ENCODE results near the gene LPCAT2. TPM values are rescaled to one million over a fixed set of nuclear protein-coding genes. Genes with fewer than 3 reads are reported as not detected.

LPCAT2 gene, protein sequence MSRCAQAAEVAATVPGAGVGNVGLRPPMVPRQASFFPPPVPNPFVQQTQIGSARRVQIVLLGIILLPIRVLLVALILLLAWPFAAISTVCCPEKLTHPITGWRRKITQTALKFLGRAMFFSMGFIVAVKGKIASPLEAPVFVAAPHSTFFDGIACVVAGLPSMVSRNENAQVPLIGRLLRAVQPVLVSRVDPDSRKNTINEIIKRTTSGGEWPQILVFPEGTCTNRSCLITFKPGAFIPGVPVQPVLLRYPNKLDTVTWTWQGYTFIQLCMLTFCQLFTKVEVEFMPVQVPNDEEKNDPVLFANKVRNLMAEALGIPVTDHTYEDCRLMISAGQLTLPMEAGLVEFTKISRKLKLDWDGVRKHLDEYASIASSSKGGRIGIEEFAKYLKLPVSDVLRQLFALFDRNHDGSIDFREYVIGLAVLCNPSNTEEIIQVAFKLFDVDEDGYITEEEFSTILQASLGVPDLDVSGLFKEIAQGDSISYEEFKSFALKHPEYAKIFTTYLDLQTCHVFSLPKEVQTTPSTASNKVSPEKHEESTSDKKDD
- total RNA-seq (10 to 100 TPM in 1 of 10 donors, 1 to 10 TPM in 9; 4.7 to 10.9 (median 7.0) TPM), polyA plus RNA-seq (1 to 10 TPM; 4.0 to 8.1 TPM)
- long read RNA-seq, donor 1, full-length matches to known transcripts, result 9 of 11 reads
- long read RNA-seq, donor 1, partial matches to known transcripts, result 0 of 11 reads
- long read RNA-seq, donor 1, other reads (novel, unspliced or antisense), result 2 of 11 reads
- long read RNA-seq, donor 2, full-length matches to known transcripts, result 4 of 5 reads
- long read RNA-seq, donor 2, partial matches to known transcripts, result 0 of 5 reads
- long read RNA-seq, donor 2, other reads (novel, unspliced or antisense), result 1 of 5 reads
- long read RNA-seq, donor 3, full-length matches to known transcripts, result 2 of 4 reads
- long read RNA-seq, donor 3, partial matches to known transcripts, result 0 of 4 reads
- long read RNA-seq, donor 3, other reads (novel, unspliced or antisense), result 2 of 4 reads

DNA sequence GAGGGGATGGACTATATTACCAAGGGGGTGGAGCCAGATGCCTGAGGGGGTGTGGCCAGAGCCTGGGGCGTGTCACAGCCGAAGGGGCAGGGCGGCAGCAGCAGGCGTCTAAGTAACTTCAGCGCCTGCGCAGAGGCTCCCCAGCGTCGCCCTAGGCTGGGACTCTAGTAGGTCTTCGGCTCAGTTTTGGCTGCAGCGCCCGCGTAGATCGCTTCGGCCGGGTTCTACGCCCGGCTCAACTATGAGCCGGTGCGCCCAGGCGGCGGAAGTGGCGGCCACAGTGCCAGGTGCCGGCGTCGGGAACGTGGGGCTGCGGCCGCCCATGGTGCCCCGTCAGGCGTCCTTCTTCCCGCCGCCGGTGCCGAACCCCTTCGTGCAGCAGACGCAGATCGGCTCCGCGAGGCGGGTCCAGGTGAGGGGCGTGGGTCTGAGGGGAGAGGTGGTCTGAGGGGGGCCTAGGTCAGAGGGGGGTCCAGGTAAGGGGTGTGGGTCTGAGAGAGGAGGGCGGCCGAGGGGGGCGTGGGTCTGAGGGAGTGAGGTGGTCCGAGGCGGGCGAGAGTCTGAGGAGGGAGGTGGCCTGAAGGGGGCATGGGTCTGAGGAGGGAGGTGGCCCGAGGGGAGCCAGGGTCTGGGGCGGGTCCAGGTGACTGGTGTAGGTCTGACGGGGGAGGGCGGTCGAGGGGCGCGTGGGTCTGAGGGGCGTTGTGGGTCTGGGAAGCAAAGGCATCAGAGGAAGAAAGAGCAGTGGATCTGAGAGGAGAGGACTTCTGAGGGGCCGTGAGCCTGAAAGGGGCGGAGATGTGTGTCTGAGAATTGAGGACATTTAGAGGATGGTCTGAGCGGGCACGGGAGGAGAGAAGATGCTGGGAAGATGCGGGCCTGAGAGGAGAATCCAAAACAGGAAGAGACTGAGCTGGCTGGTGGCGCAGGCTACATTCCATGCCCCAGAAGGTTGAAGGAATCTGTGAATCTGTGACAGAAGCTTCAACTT, at the start of gene LPCAT2:
Gene LPCAT2, plus strand, starts transcription at position 132 of the 991 bp plus-strand sequence. Its CDS starts 110 bp downstream, at position 242.
- TF ChIP-seq, protein P1, sequence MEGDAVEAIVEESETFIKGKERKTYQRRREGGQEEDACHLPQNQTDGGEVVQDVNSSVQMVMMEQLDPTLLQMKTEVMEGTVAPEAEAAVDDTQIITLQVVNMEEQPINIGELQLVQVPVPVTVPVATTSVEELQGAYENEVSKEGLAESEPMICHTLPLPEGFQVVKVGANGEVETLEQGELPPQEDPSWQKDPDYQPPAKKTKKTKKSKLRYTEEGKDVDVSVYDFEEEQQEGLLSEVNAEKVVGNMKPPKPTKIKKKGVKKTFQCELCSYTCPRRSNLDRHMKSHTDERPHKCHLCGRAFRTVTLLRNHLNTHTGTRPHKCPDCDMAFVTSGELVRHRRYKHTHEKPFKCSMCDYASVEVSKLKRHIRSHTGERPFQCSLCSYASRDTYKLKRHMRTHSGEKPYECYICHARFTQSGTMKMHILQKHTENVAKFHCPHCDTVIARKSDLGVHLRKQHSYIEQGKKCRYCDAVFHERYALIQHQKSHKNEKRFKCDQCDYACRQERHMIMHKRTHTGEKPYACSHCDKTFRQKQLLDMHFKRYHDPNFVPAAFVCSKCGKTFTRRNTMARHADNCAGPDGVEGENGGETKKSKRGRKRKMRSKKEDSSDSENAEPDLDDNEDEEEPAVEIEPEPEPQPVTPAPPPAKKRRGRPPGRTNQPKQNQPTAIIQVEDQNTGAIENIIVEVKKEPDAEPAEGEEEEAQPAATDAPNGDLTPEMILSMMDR (IDR thresholded peaks at IDR 0.05), result no peak
- H3K27me3 ChIP-seq, result peaks cover 0 to 7% (median 0%) of the 10 kb centered on the region in 7 donors
- peak within 1 kb of the TSS in 9 of 10 donors; percentile 49 to 90 (median 70) for H3K27ac ChIP-seq
- peaks cover 0 to 34% (median 0%) of the 10 kb centered on the region in 9 donors for H3K36me3 ChIP-seq
- peak within 1 kb of the TSS; percentile 30 to 76 (median 67) for H3K4me3 ChIP-seq
- ATAC-seq (peak; percentile 95 to 98 (median 96)), DNase-seq (peak; percentile 85 to 90)
- intact Hi-C loops (cut with DNase I), result no loop called here
- H3K4me1 ChIP-seq, result peaks cover 0 to 32% (median 6%) of the 10 kb centered on the region in 9 donors
- peaks cover 0 to 22% (median 12%) of the 10 kb centered on the region in 11 donors for H3K9me3 ChIP-seq
- WGBS, 2 donors, result 3% methylated on average over 59 to 61 of the region's 61 CpGs

DNA sequence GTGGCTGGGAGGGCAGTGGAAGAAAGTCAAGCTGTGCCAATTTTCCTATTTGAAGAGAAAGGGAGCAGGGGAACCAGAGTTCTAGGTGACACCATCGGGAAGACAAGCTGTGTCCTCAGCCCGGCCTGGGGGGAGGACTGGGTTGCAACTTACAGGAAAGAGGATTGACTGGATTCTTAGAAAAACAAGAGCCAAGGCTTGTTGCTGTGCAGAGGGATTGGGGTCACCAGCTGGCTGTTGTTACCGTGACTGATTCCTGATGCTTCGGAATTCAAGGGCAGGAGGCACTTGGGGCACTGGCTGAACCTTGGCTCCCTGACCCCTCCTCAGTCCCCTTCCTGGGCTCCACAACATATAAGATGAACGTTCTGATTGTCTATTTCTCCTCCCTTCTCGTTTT, 46.6 kb upstream of the LPCAT2 start:
- 59 to 70% methylated on average over 6 of the region's 6 CpGs for WGBS, 2 donors
- H3K36me3 ChIP-seq, result no peaks in the 10 kb centered on the region
- no peak overlapping the region for H3K27ac ChIP-seq
- no peak for DNase-seq
- no peaks in the 10 kb centered on the region for H3K9me3 ChIP-seq
- peaks cover 0 to 4% (median 0%) of the 10 kb centered on the region in 9 donors for H3K4me1 ChIP-seq
- no peak overlapping the region for H3K4me3 ChIP-seq
- no peak for ATAC-seq
- intact Hi-C loops (cut with DNase I), result loop anchor here in 6 of 10 donors (5.0 to 10.0 kb wide), 3 partner anchors 380 to 385 kb away; no protein-coding TSS in a partner anchor
- no peaks in the 10 kb centered on the region for H3K27me3 ChIP-seq
- TF ChIP-seq, protein P1 (IDR thresholded peaks at IDR 0.05), result no peak

DNA sequence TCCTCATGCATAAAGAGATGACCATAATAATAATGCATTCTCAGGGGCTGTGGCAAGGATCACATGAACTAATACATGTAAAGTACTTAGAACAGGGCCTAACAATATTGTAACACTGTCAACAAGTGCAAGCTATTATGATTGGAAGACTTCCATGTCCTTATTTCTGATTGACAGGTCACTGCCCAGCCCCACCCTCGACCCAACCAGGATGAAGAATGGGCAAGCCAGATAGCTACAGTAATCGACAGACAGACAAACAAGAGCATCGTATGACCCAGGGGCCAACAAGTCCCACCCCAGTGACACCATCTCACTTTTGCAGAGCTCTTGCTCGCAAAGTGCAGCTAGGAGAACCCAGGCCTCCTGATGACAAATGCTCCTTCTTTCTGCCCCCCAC, 44.5 kb upstream of the LPCAT2 start:
- no peaks in the 10 kb centered on the region for H3K9me3 ChIP-seq
- TF ChIP-seq, protein P1 (IDR thresholded peaks at IDR 0.05), result no peak
- no peak for ATAC-seq
- H3K4me3 ChIP-seq, result no peak overlapping the region
- no peak overlapping the region for H3K27ac ChIP-seq
- intact Hi-C loops (cut with DNase I), result loop anchor here in 9 of 10 donors (2.0 to 10.0 kb wide), 7 partner anchors 78 to 383 kb away; no protein-coding TSS in a partner anchor
- H3K27me3 ChIP-seq, result no peaks in the 10 kb centered on the region
- no peak for DNase-seq
- H3K4me1 ChIP-seq, result peaks cover 0 to 4% (median 0%) of the 10 kb centered on the region in 9 donors
- no peaks in the 10 kb centered on the region for H3K36me3 ChIP-seq
- WGBS, 2 donors, result 50 to 51% methylated on average over 4 of the region's 4 CpGs
